HG02943 (cell line): Measurements from ENCODE around the gene CARD11.
A peak's percentile ranks its signal among the peaks of the same experiment; 100 is the strongest.
"Not testable (repeated sequence)": the region's sequence is repeated elsewhere in the genome, so short reads cannot be mapped to it uniquely, and the experiment has no call there.

ENCODE experiments used
- ATAC-seq: cut with Tn5 transposase; IDR thresholded peaks from one replicate; pipeline ENCODE4 v1.9.1; 2021; ENCODE audit warnings: mild to moderate bottlenecking, low read depth, moderate library complexity; ENCODE audit not compliant: unreplicated experiment

CARD11 gene

GRCh38 chr7:3065724-3066143 lies 22.1 kb upstream of the CARD11 start:
- no peak for ATAC-seq

- no peak for ATAC-seq
Observed at GRCh38 chr7:3064067-3064466, 20.4 kb upstream of the CARD11 start.

- ATAC-seq: peak; percentile 83
Observed at GRCh38 chr7:3063016-3063753, 19.5 kb upstream of the CARD11 start.

GRCh38 chr7:3057066-3057420 lies 13.4 kb upstream of the CARD11 start:
- no peak for ATAC-seq

- no peak for ATAC-seq
Observed at GRCh38 chr7:3056234-3057065, 12.8 kb upstream of the CARD11 start.

GRCh38 chr7:3055626-3056025 lies 12.0 kb upstream of the CARD11 start:
- no peak for ATAC-seq

GRCh38 chr7:3042861-3043489 lies 692 bp downstream of the CARD11 start:
- ATAC-seq: peak; percentile 78

GRCh38 chr7:3041986-3042675 lies 1.5 kb downstream of the CARD11 start:
- no peak for ATAC-seq

- no peak for ATAC-seq
Observed at GRCh38 chr7:3039787-3040186, 3.9 kb downstream of the CARD11 start.

GRCh38 chr7:3038011-3038410 lies 5.7 kb downstream of the CARD11 start:
- not testable (repeated sequence) for ATAC-seq

GRCh38 chr7:3037259-3037658 lies 6.4 kb downstream of the CARD11 start:
- no peak for ATAC-seq

GRCh38 chr7:3034591-3035150 lies 9.0 kb downstream of the CARD11 start:
- ATAC-seq: no peak

GRCh38 chr7:3033581-3033980 lies 10.1 kb downstream of the CARD11 start:
- no peak for ATAC-seq

- ATAC-seq: no peak
Observed at GRCh38 chr7:3033136-3033535, 10.5 kb downstream of the CARD11 start.

GRCh38 chr7:3032256-3032655 lies 11.4 kb downstream of the CARD11 start:
- no peak for ATAC-seq

GRCh38 chr7:3029138-3029537 lies 14.5 kb downstream of the CARD11 start:
- ATAC-seq: no peak

GRCh38 chr7:3028758-3029093 lies 14.9 kb downstream of the CARD11 start:
- ATAC-seq: no peak

GRCh38 chr7:3028071-3028757 lies 15.5 kb downstream of the CARD11 start:
- no peak for ATAC-seq

GRCh38 chr7:3027005-3027845 lies 16.4 kb downstream of the CARD11 start:
- no peak for ATAC-seq
